ENCODE measurements around the gene GAPT.

DNA sequence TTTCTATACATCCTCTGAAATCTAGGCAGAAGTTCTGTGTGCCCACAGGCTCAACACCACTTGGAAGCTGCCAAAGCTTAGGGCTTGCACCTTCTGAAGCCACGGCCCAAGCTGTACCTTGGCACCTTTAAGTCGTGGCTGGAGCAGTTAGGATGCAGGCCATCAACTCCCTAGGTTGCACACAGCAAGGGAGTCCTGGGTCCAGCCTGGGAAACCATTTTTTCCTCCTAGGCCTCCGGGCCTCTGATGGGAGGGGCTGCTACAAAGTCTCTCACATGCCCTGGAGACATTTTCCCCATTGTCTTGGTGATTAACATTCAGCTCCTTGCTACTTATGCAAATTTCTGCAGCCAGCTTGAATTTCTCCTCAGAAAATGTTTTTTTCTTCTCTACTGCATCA lies 15.8 kb upstream of the GAPT start:
- TF ChIP-seq, protein P1, sequence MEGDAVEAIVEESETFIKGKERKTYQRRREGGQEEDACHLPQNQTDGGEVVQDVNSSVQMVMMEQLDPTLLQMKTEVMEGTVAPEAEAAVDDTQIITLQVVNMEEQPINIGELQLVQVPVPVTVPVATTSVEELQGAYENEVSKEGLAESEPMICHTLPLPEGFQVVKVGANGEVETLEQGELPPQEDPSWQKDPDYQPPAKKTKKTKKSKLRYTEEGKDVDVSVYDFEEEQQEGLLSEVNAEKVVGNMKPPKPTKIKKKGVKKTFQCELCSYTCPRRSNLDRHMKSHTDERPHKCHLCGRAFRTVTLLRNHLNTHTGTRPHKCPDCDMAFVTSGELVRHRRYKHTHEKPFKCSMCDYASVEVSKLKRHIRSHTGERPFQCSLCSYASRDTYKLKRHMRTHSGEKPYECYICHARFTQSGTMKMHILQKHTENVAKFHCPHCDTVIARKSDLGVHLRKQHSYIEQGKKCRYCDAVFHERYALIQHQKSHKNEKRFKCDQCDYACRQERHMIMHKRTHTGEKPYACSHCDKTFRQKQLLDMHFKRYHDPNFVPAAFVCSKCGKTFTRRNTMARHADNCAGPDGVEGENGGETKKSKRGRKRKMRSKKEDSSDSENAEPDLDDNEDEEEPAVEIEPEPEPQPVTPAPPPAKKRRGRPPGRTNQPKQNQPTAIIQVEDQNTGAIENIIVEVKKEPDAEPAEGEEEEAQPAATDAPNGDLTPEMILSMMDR (IDR thresholded peaks at IDR 0.05) = no peak
- no peak for TF ChIP-seq POLR2A (IDR thresholded peaks at IDR 0.05)
